Measurements from ENCODE around the gene LEUTX.

Gene LEUTX, protein sequence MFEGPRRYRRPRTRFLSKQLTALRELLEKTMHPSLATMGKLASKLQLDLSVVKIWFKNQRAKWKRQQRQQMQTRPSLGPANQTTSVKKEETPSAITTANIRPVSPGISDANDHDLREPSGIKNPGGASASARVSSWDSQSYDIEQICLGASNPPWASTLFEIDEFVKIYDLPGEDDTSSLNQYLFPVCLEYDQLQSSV

DNA sequence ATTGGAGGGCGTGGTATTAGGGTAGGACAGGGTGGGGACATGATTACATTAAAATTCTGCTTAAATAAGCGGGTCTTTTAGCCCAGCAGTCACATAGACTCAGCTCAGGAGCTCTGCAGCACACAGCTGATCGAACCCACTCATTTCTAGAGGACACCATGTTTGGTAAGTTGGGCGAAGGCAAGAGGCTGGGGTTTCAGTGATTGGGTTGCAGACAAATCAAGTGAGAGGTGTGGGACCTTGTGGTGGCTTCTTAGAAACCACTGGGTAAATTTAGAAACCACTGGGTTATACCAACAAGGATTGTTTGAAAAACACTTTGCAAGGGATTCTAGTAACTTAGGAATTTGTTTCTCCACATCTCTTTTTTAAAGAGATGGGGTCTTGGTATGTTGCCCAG lies at the start of gene LEUTX:
TSS of gene LEUTX (plus strand) at position 92 of the 400 bp plus-strand sequence. CDS start at position 159, 67 bp downstream.
- H3K36me3 ChIP-seq (ENCODE audit: control insufficient read depth in 5 of 5, insufficient read depth in 5 of 5, low read length in 5 of 5), result no peaks in the 10 kb centered on the region
- peaks cover 0 to 4% (median 0%) of the 10 kb centered on the region in 5 donors for H3K4me1 ChIP-seq (ENCODE audit: control insufficient read depth in 5 of 5, insufficient read depth in 5 of 5, low read length in 5 of 5)
- peaks cover 0 to 2% (median 0%) of the 10 kb centered on the region in 5 donors for H3K27me3 ChIP-seq (ENCODE audit: control insufficient read depth in 5 of 5, insufficient read depth in 4 of 5, low read length in 5 of 5)
- no peak within 1 kb of the TSS for H3K4me3 ChIP-seq (ENCODE audit: low read depth in 1 of 5, low read length in 5 of 5)
- H3K9me3 ChIP-seq (ENCODE audit: control insufficient read depth in 5 of 5, low read length in 5 of 5), result no peaks in the 10 kb centered on the region
- no peak within 1 kb of the TSS for H3K9ac ChIP-seq (ENCODE audit: low read length in 5 of 5)
- no peak within 1 kb of the TSS for H3K27ac ChIP-seq (ENCODE audit: low read depth, low read length)

DNA sequence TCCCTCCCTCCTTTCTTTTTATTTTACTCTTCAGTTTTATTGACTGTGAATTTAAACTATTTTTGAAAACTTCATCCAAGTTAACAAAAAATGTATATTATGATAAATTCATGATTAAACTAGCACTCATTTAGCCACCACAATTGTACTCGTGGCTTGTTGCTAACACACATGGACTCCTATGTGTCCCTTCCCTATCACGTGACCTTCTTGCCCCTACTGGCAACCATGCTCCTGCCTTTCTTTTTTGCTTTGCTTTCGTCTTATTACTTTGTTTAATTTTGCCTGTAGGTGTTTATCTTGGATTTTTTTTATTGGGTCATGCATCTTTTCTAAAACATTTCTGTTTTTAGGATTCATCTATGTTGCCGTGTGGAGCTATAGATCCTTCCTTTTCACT lies 49.1 kb upstream of the LEUTX start:
- Histone ChIP-seq H3K4me1 (ENCODE audit: control insufficient read depth in 5 of 5, insufficient read depth in 5 of 5, low read length in 5 of 5) (no peaks in the 10 kb centered on the region), H3K9me3 (ENCODE audit: control insufficient read depth in 5 of 5, low read length in 5 of 5) (no peaks in the 10 kb centered on the region), H3K4me3 (ENCODE audit: low read depth in 1 of 5, low read length in 5 of 5) (no peak overlapping the region), H3K36me3 (ENCODE audit: control insufficient read depth in 5 of 5, insufficient read depth in 5 of 5, low read length in 5 of 5) (no peaks in the 10 kb centered on the region), H3K27me3 (ENCODE audit: control insufficient read depth in 5 of 5, insufficient read depth in 4 of 5, low read length in 5 of 5) (peaks cover 4 to 14% (median 11%) of the 10 kb centered on the region in 5 donors), H3K27ac (ENCODE audit: low read depth, low read length) (no peak overlapping the region), H3K9ac (ENCODE audit: low read length in 5 of 5) (no peak overlapping the region)

DNA sequence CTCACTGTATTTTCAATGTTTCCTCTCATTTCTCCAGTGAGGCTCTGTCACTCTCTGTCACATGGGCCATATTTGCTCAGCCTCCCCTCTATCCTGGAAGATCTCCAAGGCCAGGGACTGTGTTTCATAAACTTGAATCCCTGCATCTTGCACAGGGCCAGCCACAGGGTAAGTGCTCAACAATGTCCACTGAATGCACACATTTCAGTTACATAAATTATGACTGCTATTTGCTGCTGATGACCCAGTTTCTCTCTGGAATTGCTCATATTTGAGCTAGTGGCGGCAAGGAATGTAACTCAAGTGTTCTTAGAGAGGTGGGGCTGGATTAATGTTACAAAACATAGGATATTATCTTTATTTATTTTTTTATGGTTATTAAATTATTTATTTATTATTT lies 47.0 kb upstream of the LEUTX start:
- H3K4me1 ChIP-seq (ENCODE audit: control insufficient read depth in 5 of 5, insufficient read depth in 5 of 5, low read length in 5 of 5), result no peaks in the 10 kb centered on the region
- peaks cover 4 to 11% (median 10%) of the 10 kb centered on the region in 5 donors for H3K27me3 ChIP-seq (ENCODE audit: control insufficient read depth in 5 of 5, insufficient read depth in 4 of 5, low read length in 5 of 5)
- no peaks in the 10 kb centered on the region for H3K9me3 ChIP-seq (ENCODE audit: control insufficient read depth in 5 of 5, low read length in 5 of 5)
- no peak overlapping the region for H3K27ac ChIP-seq (ENCODE audit: low read depth, low read length)
- H3K4me3 ChIP-seq (ENCODE audit: low read depth in 1 of 5, low read length in 5 of 5), result no peak overlapping the region
- H3K9ac ChIP-seq (ENCODE audit: low read length in 5 of 5), result no peak overlapping the region
- no peaks in the 10 kb centered on the region for H3K36me3 ChIP-seq (ENCODE audit: control insufficient read depth in 5 of 5, insufficient read depth in 5 of 5, low read length in 5 of 5)

DNA sequence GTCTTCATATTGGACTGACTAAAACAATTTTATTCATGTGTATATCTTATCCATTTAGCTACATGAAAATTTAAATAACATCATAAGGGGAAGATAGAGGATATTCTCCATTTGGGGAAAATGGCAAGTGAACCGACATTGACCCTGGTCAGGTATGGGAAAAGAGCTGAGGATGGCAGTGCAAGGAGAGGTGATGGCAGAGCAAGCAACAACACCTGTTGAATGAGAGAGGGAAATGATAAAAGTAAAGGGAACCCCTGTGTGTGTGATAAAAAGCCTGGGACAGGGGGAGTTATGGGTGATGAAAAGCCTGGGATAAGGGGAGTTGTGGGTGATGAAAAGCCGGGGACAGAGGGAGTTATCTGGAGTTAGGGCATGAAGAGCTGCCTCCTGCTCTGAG lies 44.8 kb upstream of the LEUTX start:
- Histone ChIP-seq H3K9ac (ENCODE audit: low read length in 5 of 5) (no peak overlapping the region), H3K4me1 (ENCODE audit: control insufficient read depth in 5 of 5, insufficient read depth in 5 of 5, low read length in 5 of 5) (no peaks in the 10 kb centered on the region), H3K4me3 (ENCODE audit: low read depth in 1 of 5, low read length in 5 of 5) (no peak overlapping the region), H3K36me3 (ENCODE audit: control insufficient read depth in 5 of 5, insufficient read depth in 5 of 5, low read length in 5 of 5) (no peaks in the 10 kb centered on the region), H3K27me3 (ENCODE audit: control insufficient read depth in 5 of 5, insufficient read depth in 4 of 5, low read length in 5 of 5) (peaks cover 0 to 4% (median 3%) of the 10 kb centered on the region in 5 donors), H3K9me3 (ENCODE audit: control insufficient read depth in 5 of 5, low read length in 5 of 5) (no peaks in the 10 kb centered on the region), H3K27ac (ENCODE audit: low read depth, low read length) (no peak overlapping the region)

DNA sequence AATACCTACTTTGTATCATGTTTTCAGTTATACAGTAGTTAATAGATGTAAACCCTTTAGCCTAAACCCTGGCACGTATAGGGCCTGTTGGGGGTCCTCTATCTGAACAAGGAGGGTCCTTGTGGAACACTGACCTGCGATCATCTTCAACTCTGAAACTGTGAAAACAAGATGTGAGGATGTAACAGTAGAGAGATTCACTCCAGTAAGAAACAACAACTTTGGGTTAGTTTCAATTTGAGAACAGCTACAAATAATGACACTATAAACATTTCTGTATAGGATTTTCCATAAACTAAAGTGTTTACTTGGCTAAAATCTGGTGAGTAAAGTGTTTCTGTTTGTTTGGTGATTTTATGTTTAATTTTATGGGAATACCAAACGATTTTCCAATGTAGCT lies 43.0 kb upstream of the LEUTX start:
- no peaks in the 10 kb centered on the region for H3K36me3 ChIP-seq (ENCODE audit: control insufficient read depth in 5 of 5, insufficient read depth in 5 of 5, low read length in 5 of 5)
- no peak overlapping the region for H3K9ac ChIP-seq (ENCODE audit: low read length in 5 of 5)
- no peak overlapping the region for H3K4me3 ChIP-seq (ENCODE audit: low read depth in 1 of 5, low read length in 5 of 5)
- H3K9me3 ChIP-seq (ENCODE audit: control insufficient read depth in 5 of 5, low read length in 5 of 5), result no peaks in the 10 kb centered on the region
- no peaks in the 10 kb centered on the region for H3K4me1 ChIP-seq (ENCODE audit: control insufficient read depth in 5 of 5, insufficient read depth in 5 of 5, low read length in 5 of 5)
- H3K27ac ChIP-seq (ENCODE audit: low read depth, low read length), result no peak overlapping the region
- peaks cover 0 to 3% (median 0%) of the 10 kb centered on the region in 5 donors for H3K27me3 ChIP-seq (ENCODE audit: control insufficient read depth in 5 of 5, insufficient read depth in 4 of 5, low read length in 5 of 5)

DNA sequence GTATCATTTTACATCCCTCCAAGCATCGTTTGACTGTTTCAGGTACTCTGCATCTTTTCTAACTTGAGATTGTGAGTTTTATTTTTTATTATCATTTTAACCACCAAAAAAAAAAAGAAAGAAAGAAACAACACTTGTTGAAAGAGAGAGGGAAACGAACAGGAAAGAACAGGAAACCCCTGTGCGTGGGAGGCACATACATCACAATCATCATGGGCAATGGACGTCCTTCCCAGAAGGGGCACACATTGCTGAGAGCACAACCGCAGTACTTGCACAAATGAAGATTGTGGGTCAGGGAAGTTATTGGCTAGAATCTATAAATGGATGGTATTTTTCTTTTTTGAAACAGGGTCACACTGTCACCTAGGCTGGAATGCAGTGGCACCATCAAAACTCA lies 42.6 kb upstream of the LEUTX start:
- no peaks in the 10 kb centered on the region for H3K9me3 ChIP-seq (ENCODE audit: control insufficient read depth in 5 of 5, low read length in 5 of 5)
- peaks cover 0 to 3% (median 0%) of the 10 kb centered on the region in 5 donors for H3K27me3 ChIP-seq (ENCODE audit: control insufficient read depth in 5 of 5, insufficient read depth in 4 of 5, low read length in 5 of 5)
- H3K36me3 ChIP-seq (ENCODE audit: control insufficient read depth in 5 of 5, insufficient read depth in 5 of 5, low read length in 5 of 5), result no peaks in the 10 kb centered on the region
- no peak overlapping the region for H3K4me3 ChIP-seq (ENCODE audit: low read depth in 1 of 5, low read length in 5 of 5)
- H3K4me1 ChIP-seq (ENCODE audit: control insufficient read depth in 5 of 5, insufficient read depth in 5 of 5, low read length in 5 of 5), result no peaks in the 10 kb centered on the region
- no peak overlapping the region for H3K9ac ChIP-seq (ENCODE audit: low read length in 5 of 5)
- H3K27ac ChIP-seq (ENCODE audit: low read depth, low read length), result no peak overlapping the region

DNA sequence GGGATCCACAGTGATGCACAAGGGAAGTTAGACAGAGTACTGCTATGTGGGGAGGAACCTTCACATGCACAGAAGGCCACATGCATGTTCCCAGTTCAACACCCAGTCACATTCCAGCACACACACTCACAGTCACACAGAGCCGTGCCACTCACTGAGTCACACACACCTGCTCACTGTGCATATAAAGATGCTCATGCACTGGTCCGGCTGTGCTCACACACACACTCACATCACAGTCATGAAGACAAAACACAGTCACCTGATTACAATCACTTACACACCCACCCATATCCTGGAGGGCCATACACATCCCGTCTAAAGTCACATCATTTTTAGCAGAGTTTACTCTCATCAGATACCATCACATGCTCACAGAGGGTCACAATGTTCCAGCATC lies 41.3 kb upstream of the LEUTX start:
- Histone ChIP-seq H3K9me3 (ENCODE audit: control insufficient read depth in 5 of 5, low read length in 5 of 5) (no peaks in the 10 kb centered on the region), H3K36me3 (ENCODE audit: control insufficient read depth in 5 of 5, insufficient read depth in 5 of 5, low read length in 5 of 5) (no peaks in the 10 kb centered on the region)

DNA sequence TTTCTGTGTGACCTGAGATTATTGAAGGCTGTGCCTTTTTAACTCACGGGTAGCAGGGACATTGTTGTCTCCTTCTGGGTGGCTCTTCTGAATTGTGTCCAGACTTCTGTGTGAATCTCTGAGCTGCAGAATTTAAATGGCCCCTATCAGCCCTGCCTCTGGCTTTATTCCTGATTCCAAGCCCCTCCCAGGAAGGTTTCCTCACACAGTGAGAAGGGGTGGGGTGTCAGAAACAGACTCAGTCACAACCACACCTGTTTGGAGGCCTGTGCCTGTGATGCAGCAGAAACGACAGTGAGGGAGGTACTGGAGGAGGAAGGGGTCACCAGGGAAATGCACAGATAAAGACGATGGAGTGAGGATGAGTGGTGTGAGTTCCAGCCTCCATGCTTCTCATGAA lies 40.8 kb upstream of the LEUTX start, which contains the start of gene CLC:
TSS of gene CLC (minus strand) at position 139 of the 400 bp plus-strand sequence. CDS start at position 62, 77 bp downstream.
- H3K4me1 ChIP-seq (ENCODE audit: control insufficient read depth in 5 of 5, insufficient read depth in 5 of 5, low read length in 5 of 5), result no peaks in the 10 kb centered on the region
- peaks cover 0 to 3% (median 0%) of the 10 kb centered on the region in 5 donors for H3K27me3 ChIP-seq (ENCODE audit: control insufficient read depth in 5 of 5, insufficient read depth in 4 of 5, low read length in 5 of 5)
- H3K9ac ChIP-seq (ENCODE audit: low read length in 5 of 5), result no peak within 1 kb of the TSS

More for the DNA sequence above, 41.3 kb upstream of the LEUTX start:
- H3K4me3 ChIP-seq (ENCODE audit: low read depth in 1 of 5, low read length in 5 of 5), result no peak overlapping the region
- H3K4me1 ChIP-seq (ENCODE audit: control insufficient read depth in 5 of 5, insufficient read depth in 5 of 5, low read length in 5 of 5), result no peaks in the 10 kb centered on the region
- H3K27ac ChIP-seq (ENCODE audit: low read depth, low read length), result no peak overlapping the region
- H3K27me3 ChIP-seq (ENCODE audit: control insufficient read depth in 5 of 5, insufficient read depth in 4 of 5, low read length in 5 of 5), result peaks cover 0 to 3% (median 0%) of the 10 kb centered on the region in 5 donors
- H3K9ac ChIP-seq (ENCODE audit: low read length in 5 of 5), result no peak overlapping the region

DNA sequence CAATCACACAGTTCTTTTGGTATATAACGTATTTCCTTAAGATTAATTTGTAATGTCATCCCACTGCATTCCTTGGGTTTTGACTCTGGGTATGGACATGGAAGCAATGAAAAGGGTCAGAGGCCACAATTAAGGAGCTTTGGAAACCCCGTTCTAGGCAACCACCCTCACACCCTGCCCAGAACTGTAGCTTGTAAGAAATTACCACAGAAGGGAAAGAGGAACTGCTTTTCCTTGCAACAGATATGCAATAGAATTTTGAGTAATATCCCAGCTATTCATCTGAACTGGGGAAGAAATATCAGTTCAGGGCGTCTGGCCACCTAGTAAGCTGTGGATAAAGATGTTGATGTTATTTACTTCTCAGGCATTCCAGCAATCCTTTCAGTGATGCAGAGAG lies 39.8 kb upstream of the LEUTX start:
- Histone ChIP-seq H3K4me3 (ENCODE audit: low read depth in 1 of 5, low read length in 5 of 5) (no peak overlapping the region), H3K27me3 (ENCODE audit: control insufficient read depth in 5 of 5, insufficient read depth in 4 of 5, low read length in 5 of 5) (peaks cover 0 to 3% (median 0%) of the 10 kb centered on the region in 5 donors), H3K4me1 (ENCODE audit: control insufficient read depth in 5 of 5, insufficient read depth in 5 of 5, low read length in 5 of 5) (no peaks in the 10 kb centered on the region), H3K9ac (ENCODE audit: low read length in 5 of 5) (no peak overlapping the region), H3K36me3 (ENCODE audit: control insufficient read depth in 5 of 5, insufficient read depth in 5 of 5, low read length in 5 of 5) (no peaks in the 10 kb centered on the region), H3K9me3 (ENCODE audit: control insufficient read depth in 5 of 5, low read length in 5 of 5) (no peaks in the 10 kb centered on the region), H3K27ac (ENCODE audit: low read depth, low read length) (no peak overlapping the region)

More for the DNA sequence above, 40.8 kb upstream of the LEUTX start, which contains the start of gene CLC:
- Histone ChIP-seq H3K4me3 (ENCODE audit: low read depth in 1 of 5, low read length in 5 of 5) (no peak within 1 kb of the TSS), H3K27ac (ENCODE audit: low read depth, low read length) (no peak within 1 kb of the TSS), H3K36me3 (ENCODE audit: control insufficient read depth in 5 of 5, insufficient read depth in 5 of 5, low read length in 5 of 5) (no peaks in the 10 kb centered on the region), H3K9me3 (ENCODE audit: control insufficient read depth in 5 of 5, low read length in 5 of 5) (no peaks in the 10 kb centered on the region)

DNA sequence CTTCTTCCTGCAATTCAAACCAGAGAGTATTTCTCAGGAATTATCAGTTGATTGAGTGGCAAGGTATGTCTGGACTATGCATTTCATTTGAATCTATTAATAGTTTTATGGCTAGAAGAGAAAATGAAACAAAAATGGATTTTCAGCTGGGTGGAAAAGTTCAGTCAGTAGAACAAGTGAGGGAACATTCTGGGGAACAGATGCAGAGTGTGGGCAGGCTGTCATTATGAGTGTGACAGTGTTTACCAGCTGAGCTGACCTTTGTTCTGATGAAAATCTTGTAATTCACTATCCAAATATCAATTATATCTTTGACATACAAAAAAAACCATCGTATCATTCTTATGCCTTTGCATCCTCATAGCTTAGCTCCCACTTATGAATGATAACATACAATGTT lies 38.3 kb upstream of the LEUTX start:
- no peaks in the 10 kb centered on the region for H3K9me3 ChIP-seq (ENCODE audit: control insufficient read depth in 5 of 5, low read length in 5 of 5)
- no peaks in the 10 kb centered on the region for H3K36me3 ChIP-seq (ENCODE audit: control insufficient read depth in 5 of 5, insufficient read depth in 5 of 5, low read length in 5 of 5)
- H3K4me1 ChIP-seq (ENCODE audit: control insufficient read depth in 5 of 5, insufficient read depth in 5 of 5, low read length in 5 of 5), result no peaks in the 10 kb centered on the region
- H3K27me3 ChIP-seq (ENCODE audit: control insufficient read depth in 5 of 5, insufficient read depth in 4 of 5, low read length in 5 of 5), result peaks cover 0 to 3% (median 2%) of the 10 kb centered on the region in 5 donors
- H3K9ac ChIP-seq (ENCODE audit: low read length in 5 of 5), result no peak overlapping the region
- no peak overlapping the region for H3K27ac ChIP-seq (ENCODE audit: low read depth, low read length)
- H3K4me3 ChIP-seq (ENCODE audit: low read depth in 1 of 5, low read length in 5 of 5), result no peak overlapping the region

Data from subcutaneous abdominal adipose tissue (tissue), 5 donors.